ENCODE data around the gene RHOF.
A peak's percentile ranks its signal among the peaks of the same experiment; 100 is the strongest.
"Not testable (repeated sequence)": the region's sequence is repeated elsewhere in the genome, so short reads cannot be mapped to it uniquely, and the experiment has no call there.

The RHOF gene

GRCh38 chr12:121750507-121750955, 43.0 kb downstream of the RHOF start:
- no peak for FAIRE-seq

GRCh38 chr12:121749267-121749666, 44.2 kb downstream of the RHOF start:
- DNase-seq (ENCODE audit: low spot score) (no peak), FAIRE-seq (no peak)

More at GRCh38 chr12:121750507-121750955, 43.0 kb downstream of the RHOF start:
- DNase-seq (ENCODE audit: low spot score): no peak

- FAIRE-seq (peak; percentile 74), DNase-seq (ENCODE audit: low spot score) (peak; percentile 83)
Observed at GRCh38 chr12:121748571-121749265, 44.8 kb downstream of the RHOF start.

GRCh38 chr12:121748218-121748570, 45.3 kb downstream of the RHOF start:
- FAIRE-seq (no peak), DNase-seq (ENCODE audit: low spot score) (no peak)

GRCh38 chr12:121745545-121745944, 47.9 kb downstream of the RHOF start:
- not testable (repeated sequence) for FAIRE-seq; DNase-seq (ENCODE audit: low spot score)

- DNase-seq (ENCODE audit: low spot score): no peak
Observed at GRCh38 chr12:121741743-121742142, 51.7 kb downstream of the RHOF start.

GRCh38 chr12:121740847-121741246, 52.6 kb downstream of the RHOF start:
- no peak for FAIRE-seq
- DNase-seq (ENCODE audit: low spot score): no peak

More at GRCh38 chr12:121741743-121742142, 51.7 kb downstream of the RHOF start:
- no peak for FAIRE-seq

GRCh38 chr12:121738340-121738858, 55.1 kb downstream of the RHOF start:
- FAIRE-seq (no peak), DNase-seq (ENCODE audit: low spot score) (no peak)

GRCh38 chr12:121733849-121734248, 59.6 kb downstream of the RHOF start:
- DNase-seq (ENCODE audit: low spot score) (no peak), FAIRE-seq (no peak)

- FAIRE-seq (no peak), DNase-seq (ENCODE audit: low spot score) (no peak)
Observed at GRCh38 chr12:121731473-121731872, 62.0 kb downstream of the RHOF start.

GRCh38 chr12:121729021-121729420, 64.5 kb downstream of the RHOF start:
- FAIRE-seq (no peak), DNase-seq (ENCODE audit: low spot score) (no peak)

All from RCC 7860 (cell line).